A549 (cell line): ENCODE measurements around the gene MAPKAPK2.

ENCODE experiments used
- BHLHE40 ChIP-seq: IDR thresholded peaks from 2 replicates; pipeline ENCODE4 v1.6.1; 2012; ENCODE audit warnings: low read depth, low read length, inconsistent platforms
- CHD2 ChIP-seq: fragments of 150-350 bp; IDR thresholded peaks from 2 replicates; pipeline ENCODE4 v1.6.1; 2014; ENCODE audit warnings: low read length; ENCODE audit not compliant: partially characterized antibody
- CTCF ChIP-seq: fragments of >200 bp; sonication (Bioruptor Twin); formaldehyde crosslinking; IDR thresholded peaks from 3 replicates; pipeline ENCODE4 v1.5.1; 2016
- ELK1 ChIP-seq: fragments of 150-350 bp; IDR thresholded peaks from 2 replicates; pipeline ENCODE4 v1.6.1; 2014; ENCODE audit warnings: low read depth, mild to moderate bottlenecking, low read length
- ESRRA ChIP-seq: fragments of 150-350 bp; IDR thresholded peaks from 2 replicates; pipeline ENCODE4 v1.6.1; 2014; ENCODE audit warnings: mild to moderate bottlenecking, low read length, borderline replicate concordance
- HMGXB4 ChIP-seq: fragments of 250-450 bp; sonication (Bioruptor Pico); IDR thresholded peaks from 2 replicates; pipeline ENCODE4 v1.5.0; 2021; ENCODE audit warnings: mild to moderate bottlenecking, moderate library complexity, borderline replicate concordance
- MAFK ChIP-seq: fragments of 450-650 bp; IDR thresholded peaks from 2 replicates; pipeline ENCODE4 v1.6.1; 2014; ENCODE audit not compliant: partially characterized antibody
- MAX ChIP-seq: IDR thresholded peaks from 2 replicates; pipeline ENCODE4 v1.6.1; 2012
- MYC ChIP-seq: IDR thresholded peaks from 2 replicates; pipeline ENCODE4 v1.6.1; 2012; ENCODE audit warnings: mild to moderate bottlenecking, inconsistent platforms, low read length, improper control_type of control experiment, borderline replicate concordance
- POLR2A ChIP-seq: IDR thresholded peaks from 2 replicates; pipeline ENCODE4 v1.6.1; 2012; ENCODE audit warnings: mild to moderate bottlenecking, low read length
- RAD21 ChIP-seq, 2 experiments: fragments of >200 bp in 1 of 2; sonication (Bioruptor Twin) in 1 of 2; formaldehyde crosslinking in 1 of 2; IDR thresholded peaks in 1 of 2; conservative IDR thresholded peaks in 1 of 2; 2 replicates in 1 of 2; 3 replicates in 1 of 2; pipeline ENCODE4 v1.6.1; 2012 to 2018; ENCODE audit warnings: inconsistent platforms in 1 of 2
- RARB ChIP-seq: fragments of 250-450 bp; sonication (Bioruptor Pico); IDR thresholded peaks from 2 replicates; pipeline ENCODE4 v1.8.0; 2021; ENCODE audit warnings: mild to moderate bottlenecking, moderate library complexity
- SMC3 ChIP-seq: fragments of >200 bp; sonication (Bioruptor Twin); formaldehyde crosslinking; IDR thresholded peaks from 3 replicates; pipeline ENCODE4 v1.6.1; 2018; ENCODE audit warnings: inconsistent platforms
- ZFP36 ChIP-seq: fragments of 450-650 bp; IDR thresholded peaks from 2 replicates; pipeline ENCODE4 v1.6.1; 2014; ENCODE audit warnings: borderline replicate concordance; ENCODE audit not compliant: partially characterized antibody

GRCh38 chr1:206651958-206652890, 32.5 kb upstream of the MAPKAPK2 start:
- TF ChIP-seq ELK1 (no peak), RAD21 (conservative IDR thresholded peaks at IDR 0.05 in 1 of 2, IDR thresholded peaks at IDR 0.05 in 1 of 2) (no peak), RARB (CRISPR knock-in tag) (no peak), ESRRA (no peak), CTCF (no peak), SMC3 (no peak), HMGXB4 (CRISPR knock-in tag) (no peak), MYC (no peak), MAX (no peak), ZFP36 (no peak), POLR2A (no peak), CHD2 (no peak), BHLHE40 (no peak), MAFK (no peak)
